Liver (tissue), 3 donors: ENCODE data around the gene NSF.

ENCODE experiments used
- ATF3 ChIP-seq: IDR thresholded peaks from 2 replicates; pipeline ENCODE4 v1.6.1; 2016; ENCODE audit warnings: antibody characterized with exemption
- CTCF ChIP-seq: fragments of 150-350 bp; IDR thresholded peaks from 2 replicates; pipeline ENCODE4 v1.5.1; 2017; ENCODE audit warnings: improper control_type of control experiment, low read depth, low read length; ENCODE audit not compliant: missing input control
- GABPA ChIP-seq, 2 donors: IDR thresholded peaks in 1 of 2; conservative IDR thresholded peaks in 1 of 2; 2 replicates each; pipeline ENCODE4 v1.6.1; 2016; ENCODE audit warnings: antibody characterized with exemption in 2 of 2, mild to moderate bottlenecking in 1 of 2, moderate library complexity in 1 of 2
- JUND ChIP-seq, 2 donors: IDR thresholded peaks; 2 replicates each; pipeline ENCODE4 v1.6.1; 2016; ENCODE audit warnings: antibody characterized with exemption in 2 of 2
- RAD21 ChIP-seq, 2 donors: IDR thresholded peaks; 2 replicates each; pipeline ENCODE4 v1.6.1; 2016; ENCODE audit warnings: antibody characterized with exemption in 2 of 2, mild to moderate bottlenecking in 2 of 2
- REST ChIP-seq: IDR thresholded peaks from 2 replicates; pipeline ENCODE4 v1.6.1; 2016; ENCODE audit warnings: antibody characterized with exemption, mild to moderate bottlenecking
- RXRA ChIP-seq, 2 donors: IDR thresholded peaks; 2 replicates each; pipeline ENCODE4 v1.6.1; 2017 to 2018; ENCODE audit warnings: antibody characterized with exemption in 2 of 2, mild to moderate bottlenecking in 1 of 2
- TAF1 ChIP-seq: conservative IDR thresholded peaks from 2 replicates; pipeline ENCODE4 v1.6.1; 2016; ENCODE audit warnings: antibody characterized with exemption, mild to moderate bottlenecking
- YY1 ChIP-seq: IDR thresholded peaks from 2 replicates; pipeline ENCODE4 v1.6.1; 2016; ENCODE audit warnings: antibody characterized with exemption, mild to moderate bottlenecking
- ZBTB33 ChIP-seq: IDR thresholded peaks from 2 replicates; pipeline ENCODE4 v1.6.1; 2016; ENCODE audit warnings: antibody characterized with exemption
- donor health status: healthy.
- donor health status: healthy.

GRCh38 chr17:46774108-46774737, 183.8 kb downstream of the NSF start:
- TF ChIP-seq CTCF (no peak), RAD21 (IDR thresholded peaks at IDR 0.05) (no peak), REST (no peak), RXRA (IDR thresholded peaks at IDR 0.05) (no peak), TAF1 (no peak), YY1 (no peak), GABPA (IDR thresholded peaks at IDR 0.05 in 1 of 2, conservative IDR thresholded peaks at IDR 0.05 in 1 of 2) (no peak), ATF3 (no peak), JUND (IDR thresholded peaks at IDR 0.05) (no peak), ZBTB33 (no peak)
